22Rv1 (cell line): ENCODE measurements around the gene UTY.

Experiments used
- H3K27ac ChIP-seq: fragments of 450-650 bp; 2 replicates; pipeline ENCODE4 v1.5.1; 2017
- ZFX ChIP-seq: fragments of 450-650 bp; IDR thresholded peaks from 2 replicates; pipeline ENCODE4 v1.6.1; 2017; ENCODE audit warnings: antibody characterized with exemption, borderline replicate concordance
- TF ChIP-seq, protein P1 (sequence below): fragments of 450-650 bp; IDR thresholded peaks from 2 replicates; pipeline ENCODE4 v1.5.1; 2017; ENCODE audit warnings: mild to moderate bottlenecking

Gene UTY

DNA sequence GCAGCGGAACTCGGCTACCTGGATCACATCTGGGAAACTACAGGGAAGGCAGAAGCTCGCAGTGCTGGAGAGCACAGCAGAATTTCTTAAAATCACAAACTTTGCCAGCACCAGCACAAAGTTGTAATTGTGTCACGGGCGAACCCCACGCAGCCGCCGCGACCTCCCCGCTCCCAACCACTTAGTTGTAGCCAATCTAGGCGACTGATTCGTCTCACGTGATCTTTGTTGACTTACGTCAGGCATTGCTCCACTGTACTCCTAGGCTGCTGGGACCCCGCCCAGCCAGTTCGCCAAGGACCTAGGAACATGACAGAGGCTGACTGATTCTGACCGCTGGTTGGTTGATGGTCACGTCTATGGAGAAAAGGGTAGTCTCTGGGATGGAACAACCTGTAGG, at the start of gene UTY:
TSS of gene UTY (minus strand) at position 206 of the 400 bp plus-strand sequence. CDS start 368 bp downstream, outside the sequence.
- H3K27ac ChIP-seq, result peak within 1 kb of the TSS; percentile 85
- TF ChIP-seq, protein P1, sequence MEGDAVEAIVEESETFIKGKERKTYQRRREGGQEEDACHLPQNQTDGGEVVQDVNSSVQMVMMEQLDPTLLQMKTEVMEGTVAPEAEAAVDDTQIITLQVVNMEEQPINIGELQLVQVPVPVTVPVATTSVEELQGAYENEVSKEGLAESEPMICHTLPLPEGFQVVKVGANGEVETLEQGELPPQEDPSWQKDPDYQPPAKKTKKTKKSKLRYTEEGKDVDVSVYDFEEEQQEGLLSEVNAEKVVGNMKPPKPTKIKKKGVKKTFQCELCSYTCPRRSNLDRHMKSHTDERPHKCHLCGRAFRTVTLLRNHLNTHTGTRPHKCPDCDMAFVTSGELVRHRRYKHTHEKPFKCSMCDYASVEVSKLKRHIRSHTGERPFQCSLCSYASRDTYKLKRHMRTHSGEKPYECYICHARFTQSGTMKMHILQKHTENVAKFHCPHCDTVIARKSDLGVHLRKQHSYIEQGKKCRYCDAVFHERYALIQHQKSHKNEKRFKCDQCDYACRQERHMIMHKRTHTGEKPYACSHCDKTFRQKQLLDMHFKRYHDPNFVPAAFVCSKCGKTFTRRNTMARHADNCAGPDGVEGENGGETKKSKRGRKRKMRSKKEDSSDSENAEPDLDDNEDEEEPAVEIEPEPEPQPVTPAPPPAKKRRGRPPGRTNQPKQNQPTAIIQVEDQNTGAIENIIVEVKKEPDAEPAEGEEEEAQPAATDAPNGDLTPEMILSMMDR, result no peak
- TF ChIP-seq ZFX, result no peak

DNA sequence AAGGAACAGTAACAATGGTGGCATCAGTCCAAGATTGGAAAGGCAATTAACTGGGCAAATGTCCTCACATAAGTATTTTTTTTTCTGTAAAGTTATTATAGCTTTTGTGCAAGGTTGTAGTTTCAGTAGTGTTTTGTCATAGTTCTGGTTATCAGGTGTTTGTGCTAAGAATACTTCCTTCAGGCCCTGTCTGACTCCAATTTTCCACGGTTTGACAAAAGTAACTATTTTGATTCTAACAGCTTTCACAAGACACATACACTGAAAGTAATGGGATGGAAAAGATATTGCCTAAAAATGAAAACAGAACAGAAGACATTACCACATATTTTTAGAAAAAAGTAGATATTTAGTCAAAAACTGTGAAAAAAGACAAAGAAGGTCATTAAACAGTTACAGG, 40.6 kb upstream of the UTY start:
- TF ChIP-seq, protein P1, result no peak
- no peak for TF ChIP-seq ZFX
- no peak overlapping the region for H3K27ac ChIP-seq

DNA sequence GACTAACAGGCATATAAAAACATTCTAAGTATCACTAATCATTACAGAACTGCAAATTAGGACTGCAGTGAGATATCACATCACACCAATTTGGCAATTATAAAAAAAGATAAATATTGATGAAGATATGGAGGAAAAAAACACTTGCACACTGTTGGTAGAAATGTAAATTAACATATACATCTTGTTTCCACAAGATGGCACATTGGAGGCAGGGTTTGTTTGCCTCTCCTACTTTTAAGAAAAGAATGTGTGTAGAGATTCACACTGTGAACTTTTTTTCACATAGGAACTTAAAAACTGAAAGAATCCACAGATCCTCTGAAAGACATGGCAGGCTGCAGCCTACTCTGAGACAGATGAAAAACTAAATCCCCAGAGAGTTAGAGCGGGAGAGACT, 21.4 kb upstream of the UTY start:
- H3K27ac ChIP-seq, result no peak overlapping the region
- no peak for TF ChIP-seq ZFX
- TF ChIP-seq, protein P1, result peak; percentile 28; the same call in 1 of the 2 replicates

DNA sequence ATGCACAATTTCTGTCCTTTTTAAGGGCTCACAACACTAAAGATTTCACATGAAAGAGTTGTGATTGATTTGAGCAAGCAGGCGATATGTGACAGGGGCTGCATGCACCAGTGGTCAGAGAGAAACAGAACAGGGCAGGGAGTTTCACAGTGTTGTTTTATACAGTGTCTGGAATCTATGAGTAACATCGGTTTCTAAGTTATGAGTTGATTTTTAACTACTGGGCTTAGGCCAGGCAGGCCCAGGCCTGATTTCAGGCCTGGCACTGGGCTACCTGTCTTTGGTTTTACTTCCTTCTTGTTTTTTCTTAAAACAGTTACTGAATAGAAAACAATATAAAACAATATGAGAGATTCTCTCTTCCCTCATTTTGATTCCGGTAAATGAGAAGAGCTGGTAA, 13.9 kb upstream of the UTY start:
- TF ChIP-seq ZFX, result no peak
- TF ChIP-seq, protein P1, result no peak
- no peak overlapping the region for H3K27ac ChIP-seq

DNA sequence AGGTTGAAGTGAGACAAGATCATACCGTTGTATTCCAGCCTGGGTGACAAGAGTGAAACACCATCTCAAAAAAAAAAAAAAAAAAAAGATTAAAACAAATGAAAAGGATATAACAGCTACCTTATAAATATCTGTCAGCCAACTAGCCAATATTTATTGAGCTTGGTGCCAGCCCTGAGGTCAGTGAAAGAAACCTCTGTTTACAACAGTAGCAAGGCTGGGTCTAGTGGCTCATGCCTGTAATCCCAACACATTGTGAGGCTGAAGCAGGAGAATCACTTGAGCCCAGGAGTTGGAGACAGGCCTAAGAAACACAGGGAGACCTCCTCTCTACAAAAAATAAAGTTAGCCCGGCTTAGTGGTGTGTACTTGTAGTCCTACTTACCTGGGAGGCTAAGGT, 12.6 kb upstream of the UTY start:
- no peak overlapping the region for H3K27ac ChIP-seq
- TF ChIP-seq, protein P1, result no peak
- no peak for TF ChIP-seq ZFX

DNA sequence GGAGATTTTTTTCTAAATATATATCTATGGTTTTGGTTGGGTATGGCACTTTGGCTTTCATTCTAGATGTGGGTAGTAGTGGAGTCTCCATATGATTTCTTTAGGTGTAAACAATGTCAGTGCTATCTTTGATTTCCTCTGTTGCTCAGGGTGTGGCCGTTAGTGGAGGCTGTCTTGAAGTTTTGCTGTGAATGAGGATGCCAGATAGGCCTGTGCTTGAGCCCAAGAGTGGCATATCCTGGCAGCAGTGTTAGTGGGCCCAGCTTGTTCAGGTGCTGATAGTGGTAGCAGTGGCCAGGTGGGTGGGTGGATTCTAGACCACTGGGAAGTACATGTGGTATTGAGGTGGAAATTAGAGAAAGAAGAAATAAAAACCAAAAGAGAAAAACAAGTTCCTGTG, 8.9 kb upstream of the UTY start:
- no peak overlapping the region for H3K27ac ChIP-seq
- TF ChIP-seq, protein P1, result no peak

DNA sequence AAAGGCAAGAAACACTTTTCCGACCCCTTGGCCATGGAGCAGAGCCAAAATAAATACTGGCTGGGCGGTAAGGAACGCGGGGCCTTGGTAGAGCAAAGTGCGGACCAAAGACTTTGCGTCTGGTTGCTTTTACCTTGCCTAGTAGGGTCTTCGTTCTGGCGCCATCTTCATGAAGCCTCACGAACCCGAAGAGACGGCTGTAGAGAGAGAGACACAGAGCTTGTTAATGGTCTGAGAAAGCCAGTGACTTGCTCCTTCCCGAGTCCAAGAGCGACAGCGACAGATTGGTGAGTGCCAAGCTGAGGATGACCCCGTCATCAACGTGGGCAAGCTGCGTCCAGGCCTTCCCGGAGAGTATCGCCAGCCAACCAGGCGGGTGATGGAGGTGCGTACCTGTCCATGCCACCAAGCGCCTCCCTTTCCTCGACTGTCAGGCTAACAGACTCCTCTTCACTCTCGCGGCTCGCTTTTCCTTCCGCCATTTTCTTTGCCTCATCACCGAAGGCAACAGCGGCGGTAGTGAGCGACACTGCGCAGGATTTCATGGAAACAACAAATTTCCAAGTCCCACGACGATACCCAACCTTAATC, 617 bp downstream of the UTY start:
- H3K27ac ChIP-seq, result peak overlapping the region; percentile 85

More for the DNA sequence above, 617 bp downstream of the UTY start:
- TF ChIP-seq ZFX, result no peak
- TF ChIP-seq, protein P1, result no peak
